Heart left ventricle (tissue), 13 donors: ENCODE results near the gene OGFOD1.

Experiments
- POLR2A ChIP-seq, 2 donors: fragments of 450-650 bp; IDR thresholded peaks; one replicate each; pipeline ENCODE4 v1.6.1; 2017; ENCODE audit warnings: antibody characterized with exemption in 2 of 2, mild to moderate bottlenecking in 2 of 2, moderate library complexity in 2 of 2
- TF ChIP-seq, protein P1 (sequence below), 12 donors: fragments of 200-600 bp; sonication (generic) in 4 of 12; IDR thresholded peaks; one replicate each; pipeline versions ENCODE4 v1.5.0 to v1.8.0; 2018 to 2022; ENCODE audit warnings: antibody characterized with exemption in 12 of 12, mild to moderate bottlenecking in 5 of 12
- donor health status: ischemic (EF 13 %, LVEDD 7.1; RV severe dilation, severe dysfunction).
- donor health status: DM: no; HTN: yes; CAD: no.
- donor health status: DM: no; HTN: no; CAD: no.
- donor health status: ischemic (EF 25% LVEDD 6.9; RV normal size, moderate dysfunction).
- donor health status: ischemic (EF 25% LVEDD 5.7; RV mildly dilated, moderate dysfunction).
- donor health status: ischemic (EF 35%, LVEDD 5.7; RV mildly dilated, moderate dysfunction).
- donor health status: nonischemic (EF 11% LVEDD 7.7; RV severe dilation, severe dysfunction).
- donor health status: DM: yes; HTN: yes; CAD: no.
- donor health status: PGD.
- donor health status: ischemic (EF 29% LVEDD 5.4; RV normal size, mild dysfunction).
- donor health status: nonischemic (EF 23%, LVEDD 6.1; RV moderate dilation, normal function).

DNA sequence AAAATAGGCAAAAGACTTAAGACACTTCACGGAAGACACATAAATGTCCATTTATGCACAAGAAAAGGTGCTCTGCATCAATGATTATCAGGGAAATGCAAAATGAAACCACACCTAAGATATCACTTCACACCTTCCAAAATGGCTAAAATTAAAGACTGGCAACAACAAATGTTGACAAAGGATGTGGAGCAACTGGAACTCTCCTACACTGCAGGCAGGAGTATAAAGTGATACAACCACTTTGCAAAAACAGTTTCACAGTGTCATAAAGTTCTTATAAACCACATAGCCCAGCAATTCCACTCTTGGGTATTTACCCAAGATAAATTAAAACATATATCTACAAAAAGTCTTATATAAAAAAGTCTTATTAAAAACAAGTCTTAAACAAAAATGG is 60.7 kb downstream of the OGFOD1 start:
- TF ChIP-seq, protein P1, sequence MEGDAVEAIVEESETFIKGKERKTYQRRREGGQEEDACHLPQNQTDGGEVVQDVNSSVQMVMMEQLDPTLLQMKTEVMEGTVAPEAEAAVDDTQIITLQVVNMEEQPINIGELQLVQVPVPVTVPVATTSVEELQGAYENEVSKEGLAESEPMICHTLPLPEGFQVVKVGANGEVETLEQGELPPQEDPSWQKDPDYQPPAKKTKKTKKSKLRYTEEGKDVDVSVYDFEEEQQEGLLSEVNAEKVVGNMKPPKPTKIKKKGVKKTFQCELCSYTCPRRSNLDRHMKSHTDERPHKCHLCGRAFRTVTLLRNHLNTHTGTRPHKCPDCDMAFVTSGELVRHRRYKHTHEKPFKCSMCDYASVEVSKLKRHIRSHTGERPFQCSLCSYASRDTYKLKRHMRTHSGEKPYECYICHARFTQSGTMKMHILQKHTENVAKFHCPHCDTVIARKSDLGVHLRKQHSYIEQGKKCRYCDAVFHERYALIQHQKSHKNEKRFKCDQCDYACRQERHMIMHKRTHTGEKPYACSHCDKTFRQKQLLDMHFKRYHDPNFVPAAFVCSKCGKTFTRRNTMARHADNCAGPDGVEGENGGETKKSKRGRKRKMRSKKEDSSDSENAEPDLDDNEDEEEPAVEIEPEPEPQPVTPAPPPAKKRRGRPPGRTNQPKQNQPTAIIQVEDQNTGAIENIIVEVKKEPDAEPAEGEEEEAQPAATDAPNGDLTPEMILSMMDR (IDR thresholded peaks at IDR 0.05) = no peak
- TF ChIP-seq POLR2A (IDR thresholded peaks at IDR 0.05) = no peak
